Esophagus squamous epithelium (tissue), 4 donors: ENCODE results near the gene KCNE5.

Experiments
- CTCF ChIP-seq, 6 experiments: fragments of 450-650 bp in 4 of 6; fragments of 200-600 bp in 2 of 6; sonication (generic) in 2 of 6; IDR thresholded peaks; one replicate each; pipeline ENCODE4 v1.5.1; 2016 to 2019; ENCODE audit warnings: antibody characterized with exemption in 6 of 6, mild to moderate bottlenecking in 4 of 6, moderate library complexity in 4 of 6
- POLR2A ChIP-seq, 4 donors: fragments of 450-650 bp; IDR thresholded peaks; one replicate each; pipeline ENCODE4 v1.6.1; 2017; ENCODE audit warnings: antibody characterized with exemption in 4 of 4, mild to moderate bottlenecking in 4 of 4, moderate library complexity in 3 of 4

DNA sequence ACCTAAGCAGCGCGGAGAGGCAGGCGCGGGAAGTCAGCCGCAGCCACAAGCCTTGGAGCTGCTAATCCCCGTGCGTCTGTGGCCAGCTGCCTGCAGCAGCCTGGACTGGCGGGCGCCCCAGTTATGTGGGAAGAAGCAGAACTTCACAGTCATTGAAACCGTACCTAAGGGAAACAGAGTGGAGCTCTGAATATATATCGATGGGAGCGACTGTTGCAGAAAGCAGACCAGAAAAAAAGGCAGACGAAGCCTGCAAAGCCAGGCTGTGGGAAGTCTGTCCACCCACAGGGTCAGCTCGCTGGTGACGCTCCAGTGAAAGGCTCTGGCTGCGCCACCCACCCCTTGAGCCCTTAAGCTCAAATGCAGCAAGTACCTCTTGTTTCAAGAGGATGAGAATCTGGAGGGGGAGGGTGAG, 24.7 kb downstream of the KCNE5 start:
- TF ChIP-seq CTCF (IDR thresholded peaks at IDR 0.05) (no peak), POLR2A (IDR thresholded peaks at IDR 0.05) (no peak)
